NCI-H526 (cell line): ENCODE data around the gene BCL2L12.

ENCODE experiments used
- DNase-seq, 2 experiments: peaks; one replicate each; lab custom pipeline; 2025; lab: John Stamatoyannopoulos, UW

BCL2L12 gene

DNA sequence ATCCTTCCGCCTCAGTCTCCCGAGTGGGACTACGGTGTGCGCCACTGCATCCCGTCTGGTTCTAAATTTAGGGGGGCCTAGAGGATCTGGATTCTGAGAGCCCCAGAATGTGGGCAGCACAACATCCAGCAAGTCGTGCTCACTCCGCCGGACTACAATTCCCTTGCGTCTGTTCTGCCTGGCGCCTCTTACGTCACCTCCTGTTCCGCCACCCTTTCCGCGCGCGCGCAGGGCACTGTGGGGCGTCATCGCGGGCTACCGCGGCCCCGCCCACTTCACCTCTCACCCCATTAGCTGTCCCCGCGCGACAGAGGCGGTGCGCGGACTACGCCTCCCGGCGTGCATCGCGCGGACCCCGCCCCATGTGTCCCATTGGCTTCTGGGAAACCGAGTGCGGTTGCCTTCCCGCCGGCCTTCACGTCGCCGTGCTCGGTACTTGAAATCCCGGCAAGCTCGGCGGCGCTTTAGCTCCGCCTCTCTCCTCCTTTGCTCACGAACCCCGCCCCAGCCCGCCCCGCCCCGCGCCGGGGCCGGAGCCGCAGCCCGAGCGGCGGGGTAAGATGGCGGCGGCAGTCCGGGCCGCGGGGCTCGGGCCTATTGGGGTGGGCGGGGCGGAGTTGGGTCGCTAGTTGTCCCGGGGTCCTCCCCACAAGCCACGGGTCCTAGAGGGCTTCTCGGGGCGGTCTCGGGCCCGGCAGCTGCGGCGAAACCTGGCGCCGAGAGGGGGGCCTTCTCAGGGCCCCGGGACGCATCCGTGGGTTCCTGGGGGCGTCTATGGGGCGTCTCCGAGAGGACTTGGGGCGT, 23.8 kb upstream of the BCL2L12 start, which contains the start of gene SCAF1:
TSS of gene SCAF1 (plus strand) at position 522 of the 804 bp plus-strand sequence. CDS start 2,818 bp downstream, outside the sequence.
- peak; percentile 97 to 99 for DNase-seq

DNA sequence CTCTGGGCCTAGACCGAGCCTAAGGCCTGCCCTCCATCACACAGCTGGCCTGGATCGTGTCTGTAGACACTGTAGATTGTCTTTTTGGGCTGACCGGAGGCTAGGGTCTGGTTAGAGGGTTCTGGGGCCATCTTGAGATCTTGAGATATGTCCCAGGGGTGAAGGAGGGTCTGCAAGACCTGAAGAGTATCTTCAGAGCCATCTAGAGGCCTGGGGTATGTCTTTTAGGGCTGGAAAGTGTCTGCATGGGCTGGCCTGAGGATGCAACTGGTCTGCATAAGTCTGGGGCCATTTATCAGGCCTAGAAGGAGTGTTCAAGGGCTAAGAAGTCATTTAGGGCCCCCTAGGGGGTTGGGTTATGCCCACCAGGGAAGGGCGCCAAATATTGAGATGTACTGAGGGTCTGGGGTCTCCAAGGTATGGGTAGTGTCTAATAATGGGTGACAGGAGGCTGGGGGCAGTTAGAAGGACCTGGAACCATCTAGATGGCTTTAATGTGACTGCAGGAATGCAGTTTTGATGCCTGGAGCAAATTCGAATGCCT, 23.2 kb upstream of the BCL2L12 start:
- no peak for DNase-seq

DNA sequence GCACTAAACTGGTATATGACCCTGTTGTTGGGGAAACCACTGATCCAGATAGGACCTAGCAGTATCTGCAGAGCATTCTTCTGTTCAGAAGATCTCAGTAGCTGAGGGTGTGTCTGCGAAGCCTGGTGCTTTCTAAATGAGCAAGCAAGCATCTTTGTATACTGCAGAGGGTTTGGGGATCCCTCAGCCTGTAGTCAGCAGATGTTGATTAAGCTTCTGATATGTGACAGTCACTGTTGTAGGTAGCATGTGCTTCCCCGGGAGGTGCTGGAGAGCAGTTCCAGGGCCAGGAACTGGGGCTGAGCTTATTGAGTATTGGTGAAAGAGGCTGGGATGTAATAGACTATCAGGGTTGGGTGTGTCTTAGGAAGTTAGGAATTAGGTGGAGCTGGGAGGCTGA, 22.3 kb upstream of the BCL2L12 start:
- no peak for DNase-seq

DNA sequence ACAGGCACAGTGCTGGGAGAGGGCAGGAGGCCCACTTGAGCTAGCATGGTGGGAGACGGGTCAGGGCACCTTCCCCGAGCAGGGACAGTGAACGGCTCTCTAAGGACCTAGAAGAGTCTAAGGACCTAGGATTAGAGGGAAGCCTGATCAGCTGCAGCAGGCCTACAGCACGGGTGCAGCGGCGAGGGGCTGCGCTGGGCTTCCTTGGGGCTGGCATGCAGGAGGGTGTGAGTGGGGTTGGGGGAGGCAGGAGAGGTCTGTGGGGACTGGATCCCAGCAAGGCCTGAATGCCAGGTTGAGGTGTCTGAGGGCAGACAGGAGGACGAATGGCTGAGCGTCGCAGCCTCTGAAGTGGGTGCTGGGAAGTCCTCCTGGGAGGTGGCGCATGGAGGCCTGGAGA, 20.1 kb upstream of the BCL2L12 start:
- no peak for DNase-seq

DNA sequence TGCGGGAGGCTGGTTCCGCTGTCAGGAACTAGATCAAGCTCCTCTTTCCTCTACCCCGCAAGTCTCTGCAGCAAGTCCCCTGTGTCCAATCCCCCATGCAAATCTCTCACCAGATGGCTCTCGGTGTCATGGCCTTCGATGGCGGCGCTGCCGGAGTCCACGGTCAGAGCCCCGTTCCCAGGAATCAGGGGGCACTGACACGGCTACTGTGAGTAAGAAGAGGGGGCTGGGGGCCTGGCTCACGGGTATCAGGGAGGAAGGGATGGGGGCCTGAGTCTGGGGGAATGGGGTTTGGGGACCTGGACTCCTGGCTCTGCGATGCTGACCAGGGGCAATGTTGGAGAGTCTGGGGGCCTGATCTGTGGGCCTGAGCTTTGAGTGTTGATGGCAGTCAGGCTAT, 19.7 kb upstream of the BCL2L12 start:
- DNase-seq: no peak

DNA sequence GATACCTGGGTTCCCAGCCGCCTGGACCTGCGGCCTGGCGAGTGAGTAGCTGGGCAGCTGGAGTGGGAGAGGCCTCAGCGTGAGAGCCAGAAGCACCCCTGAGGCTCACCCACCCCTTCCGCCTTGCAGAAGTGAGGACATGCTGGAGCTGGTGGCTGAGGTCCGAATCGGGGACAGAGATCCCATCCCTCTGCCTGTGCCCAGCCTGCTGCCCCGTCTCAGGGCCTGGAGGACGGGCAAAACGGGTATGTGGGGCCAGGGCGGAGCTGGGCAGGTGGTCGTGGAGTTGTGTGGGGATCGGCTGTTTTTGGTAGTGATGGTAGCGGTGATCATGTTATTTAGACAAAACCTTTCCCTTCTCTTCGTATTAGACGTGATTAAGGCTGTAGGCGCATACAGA, 19.1 kb upstream of the BCL2L12 start:
- no peak for DNase-seq

DNA sequence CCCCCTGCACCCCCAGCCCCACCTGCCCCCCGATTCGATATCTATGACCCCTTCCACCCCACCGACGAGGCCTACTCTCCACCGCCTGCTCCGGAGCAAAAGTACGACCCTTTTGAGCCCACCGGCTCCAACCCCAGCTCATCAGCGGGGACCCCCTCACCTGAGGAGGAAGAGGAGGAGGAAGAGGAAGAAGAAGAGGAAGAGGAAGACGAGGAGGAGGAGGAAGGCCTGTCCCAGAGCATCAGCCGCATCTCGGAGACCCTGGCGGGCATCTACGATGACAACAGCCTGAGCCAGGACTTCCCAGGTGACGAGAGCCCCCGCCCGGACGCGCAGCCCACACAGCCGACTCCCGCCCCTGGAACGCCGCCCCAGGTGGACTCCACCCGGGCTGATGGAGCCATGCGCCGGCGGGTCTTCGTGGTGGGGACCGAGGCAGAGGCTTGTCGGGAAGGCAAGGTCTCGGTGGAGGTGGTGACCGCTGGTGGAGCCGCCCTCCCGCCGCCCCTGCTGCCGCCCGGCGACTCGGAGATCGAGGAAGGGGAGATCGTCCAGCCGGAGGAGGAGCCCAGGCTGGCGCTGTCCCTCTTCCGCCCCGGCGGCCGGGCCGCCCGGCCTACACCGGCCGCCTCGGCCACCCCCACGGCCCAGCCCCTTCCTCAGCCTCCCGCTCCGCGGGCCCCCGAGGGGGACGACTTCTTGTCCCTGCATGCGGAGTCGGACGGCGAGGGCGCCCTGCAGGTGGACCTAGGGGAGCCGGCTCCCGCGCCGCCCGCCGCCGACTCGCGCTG, 14.5 kb upstream of the BCL2L12 start:
- no peak for DNase-seq

DNA sequence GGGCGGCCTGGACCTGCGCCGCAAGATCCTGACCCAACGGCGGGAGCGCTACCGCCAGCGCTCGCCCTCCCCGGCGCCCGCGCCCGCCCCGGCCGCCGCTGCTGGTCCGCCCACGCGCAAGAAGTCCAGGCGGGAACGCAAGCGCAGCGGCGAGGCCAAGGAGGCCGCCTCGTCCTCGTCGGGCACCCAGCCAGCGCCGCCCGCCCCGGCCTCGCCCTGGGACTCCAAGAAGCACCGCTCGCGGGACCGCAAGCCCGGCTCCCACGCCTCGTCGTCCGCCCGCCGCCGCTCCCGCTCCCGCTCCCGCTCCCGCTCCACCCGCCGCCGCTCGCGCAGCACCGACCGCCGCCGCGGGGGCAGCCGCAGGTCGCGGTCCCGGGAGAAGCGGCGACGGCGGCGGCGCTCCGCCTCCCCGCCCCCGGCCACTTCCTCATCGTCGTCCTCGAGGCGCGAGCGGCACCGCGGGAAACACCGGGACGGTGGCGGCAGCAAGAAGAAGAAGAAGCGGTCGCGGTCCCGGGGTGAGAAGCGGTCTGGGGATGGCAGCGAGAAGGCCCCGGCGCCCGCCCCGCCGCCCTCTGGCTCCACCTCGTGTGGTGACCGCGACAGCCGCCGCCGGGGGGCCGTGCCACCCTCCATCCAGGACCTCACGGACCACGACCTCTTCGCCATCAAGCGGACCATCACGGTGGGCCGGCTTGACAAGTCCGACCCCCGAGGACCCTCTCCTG, 13.7 kb upstream of the BCL2L12 start:
- DNase-seq: no peak

DNA sequence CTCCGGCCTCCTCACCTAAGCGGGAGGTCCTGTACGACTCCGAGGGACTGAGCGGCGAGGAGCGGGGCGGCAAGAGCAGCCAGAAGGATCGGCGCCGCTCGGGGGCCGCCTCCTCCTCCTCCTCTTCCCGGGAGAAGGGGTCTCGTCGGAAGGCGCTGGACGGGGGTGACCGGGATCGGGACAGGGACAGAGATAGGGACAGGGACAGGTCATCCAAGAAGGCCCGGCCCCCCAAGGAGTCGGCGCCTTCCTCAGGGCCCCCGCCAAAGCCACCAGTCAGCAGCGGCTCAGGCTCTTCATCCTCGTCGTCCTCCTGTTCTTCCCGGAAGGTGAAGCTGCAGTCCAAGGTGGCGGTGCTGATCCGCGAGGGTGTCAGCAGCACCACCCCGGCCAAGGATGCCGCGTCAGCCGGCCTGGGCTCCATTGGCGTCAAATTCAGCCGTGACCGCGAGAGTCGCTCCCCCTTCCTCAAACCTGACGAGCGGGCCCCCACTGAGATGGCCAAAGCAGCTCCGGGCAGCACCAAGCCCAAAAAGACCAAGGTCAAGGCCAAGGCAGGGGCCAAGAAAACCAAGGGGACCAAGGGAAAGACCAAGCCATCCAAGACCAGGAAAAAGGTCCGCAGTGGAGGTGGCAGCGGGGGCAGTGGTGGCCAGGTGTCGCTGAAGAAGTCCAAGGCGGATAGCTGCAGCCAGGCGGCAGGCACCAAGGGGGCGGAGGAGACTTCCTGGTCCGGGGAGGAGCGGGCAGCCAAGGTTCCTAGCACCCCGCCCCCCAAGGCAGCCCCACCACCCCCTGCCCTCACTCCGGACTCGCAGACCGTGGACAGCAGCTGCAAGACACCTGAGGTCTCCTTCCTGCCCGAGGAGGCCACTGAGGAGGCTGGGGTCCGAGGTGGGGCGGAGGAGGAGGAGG, 12.9 kb upstream of the BCL2L12 start:
- DNase-seq: no peak

DNA sequence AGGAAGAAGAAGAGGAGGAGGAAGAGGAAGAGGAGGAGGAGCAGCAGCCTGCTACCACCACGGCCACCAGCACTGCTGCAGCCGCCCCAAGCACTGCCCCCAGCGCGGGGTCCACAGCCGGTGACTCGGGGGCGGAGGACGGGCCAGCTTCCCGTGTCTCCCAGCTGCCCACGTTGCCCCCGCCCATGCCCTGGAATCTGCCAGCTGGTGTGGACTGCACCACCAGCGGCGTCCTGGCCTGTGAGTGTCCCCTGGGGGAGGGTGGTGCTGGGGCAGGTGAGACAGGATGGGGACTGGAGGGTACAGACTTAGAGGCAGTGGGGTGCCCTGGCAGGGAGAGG, 12.3 kb upstream of the BCL2L12 start:
- no peak for DNase-seq

DNA sequence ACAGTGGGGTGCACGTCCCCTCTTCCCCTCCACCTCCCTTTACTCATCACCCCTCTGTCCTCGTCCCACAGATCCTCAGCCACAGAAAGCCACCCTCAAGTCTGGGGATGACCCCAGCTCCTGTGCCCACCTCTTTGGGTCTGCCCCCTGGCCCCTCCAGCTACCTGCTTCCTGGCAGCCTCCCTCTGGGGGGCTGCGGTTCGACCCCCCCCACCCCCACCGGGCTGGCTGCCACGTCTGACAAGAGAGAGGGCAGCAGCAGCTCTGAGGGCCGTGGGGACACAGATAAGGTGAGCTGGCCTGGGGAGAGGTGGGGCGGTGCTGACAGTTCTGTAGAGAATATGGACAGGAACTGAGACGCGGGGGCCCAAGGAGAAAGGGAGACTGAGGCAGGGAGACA, 11.2 kb upstream of the BCL2L12 start:
- no peak for DNase-seq

DNA sequence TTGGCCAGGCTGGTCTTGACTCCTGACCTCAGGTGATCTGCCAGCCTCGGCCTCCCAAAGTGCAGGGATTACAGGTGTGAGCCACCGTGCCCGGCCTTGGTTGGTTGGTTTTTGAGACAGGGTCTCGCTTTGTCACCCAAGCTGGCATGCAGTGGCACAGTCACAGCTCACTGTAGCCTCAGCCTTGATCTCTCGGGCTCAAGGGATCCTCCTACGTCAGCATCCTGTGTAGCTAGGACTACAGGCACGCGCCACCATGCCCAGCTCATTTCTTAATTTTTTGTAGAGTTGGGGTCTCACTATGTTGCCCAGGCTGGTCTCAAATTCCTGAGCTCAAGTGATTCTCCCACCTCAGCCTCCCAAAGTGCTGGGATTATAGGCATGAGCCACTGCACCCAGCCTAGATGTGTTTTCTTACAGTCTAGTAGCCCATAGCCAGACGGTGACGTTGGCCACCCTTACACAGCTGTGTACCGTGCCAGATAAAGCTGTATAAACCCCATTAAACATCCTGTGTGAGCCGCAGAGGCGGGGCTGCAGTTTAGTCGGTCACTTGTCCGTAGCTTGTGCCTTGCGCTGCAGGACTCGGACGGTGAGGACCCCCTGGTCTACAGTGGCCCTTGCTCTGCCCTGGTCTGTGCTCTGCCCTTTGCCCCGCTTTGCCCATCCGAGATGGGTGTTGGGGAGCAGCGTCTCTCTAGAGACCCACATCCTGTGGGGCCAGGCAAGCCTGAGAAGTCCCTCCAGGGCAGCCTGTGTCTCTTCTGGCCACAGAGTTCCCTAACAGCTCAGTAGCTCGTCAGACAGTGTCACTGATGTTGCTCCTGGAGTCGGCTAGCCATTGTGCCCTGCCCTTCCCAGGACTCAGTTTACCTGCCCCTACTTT, 9.9 kb upstream of the BCL2L12 start:
- no peak for DNase-seq

DNA sequence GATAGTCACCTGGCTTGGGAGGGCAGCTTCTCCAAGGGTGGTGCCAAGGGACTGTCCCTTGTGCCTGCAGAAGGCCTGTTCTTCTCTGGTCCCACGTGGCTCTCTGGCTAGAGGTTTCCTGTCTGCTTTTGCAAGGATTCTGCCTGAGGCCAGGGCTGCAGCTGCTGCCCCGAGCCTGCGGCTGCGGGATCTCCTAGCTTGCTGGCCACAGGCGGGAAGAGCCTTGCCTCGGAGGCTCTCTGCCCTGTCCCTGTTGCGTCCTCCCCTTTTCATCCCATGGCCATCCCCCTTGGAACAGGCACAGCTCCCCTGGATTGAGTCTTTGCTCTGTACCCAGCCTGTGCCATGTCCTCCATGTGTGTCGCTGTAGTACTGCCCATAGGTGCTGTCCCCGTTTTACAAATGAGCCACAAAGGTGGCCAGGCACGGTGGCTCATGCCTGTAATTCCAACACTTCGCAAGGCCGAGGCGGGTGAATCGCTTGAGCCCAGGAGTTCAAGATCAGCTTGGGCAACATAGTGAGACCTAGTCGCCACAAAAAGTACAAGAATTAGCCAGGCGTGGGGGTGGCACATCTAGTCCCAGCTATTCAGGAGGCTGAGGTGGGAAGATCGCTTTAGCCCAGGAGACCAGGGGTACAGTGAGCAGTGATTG, 9.2 kb upstream of the BCL2L12 start:
- no peak for DNase-seq

DNA sequence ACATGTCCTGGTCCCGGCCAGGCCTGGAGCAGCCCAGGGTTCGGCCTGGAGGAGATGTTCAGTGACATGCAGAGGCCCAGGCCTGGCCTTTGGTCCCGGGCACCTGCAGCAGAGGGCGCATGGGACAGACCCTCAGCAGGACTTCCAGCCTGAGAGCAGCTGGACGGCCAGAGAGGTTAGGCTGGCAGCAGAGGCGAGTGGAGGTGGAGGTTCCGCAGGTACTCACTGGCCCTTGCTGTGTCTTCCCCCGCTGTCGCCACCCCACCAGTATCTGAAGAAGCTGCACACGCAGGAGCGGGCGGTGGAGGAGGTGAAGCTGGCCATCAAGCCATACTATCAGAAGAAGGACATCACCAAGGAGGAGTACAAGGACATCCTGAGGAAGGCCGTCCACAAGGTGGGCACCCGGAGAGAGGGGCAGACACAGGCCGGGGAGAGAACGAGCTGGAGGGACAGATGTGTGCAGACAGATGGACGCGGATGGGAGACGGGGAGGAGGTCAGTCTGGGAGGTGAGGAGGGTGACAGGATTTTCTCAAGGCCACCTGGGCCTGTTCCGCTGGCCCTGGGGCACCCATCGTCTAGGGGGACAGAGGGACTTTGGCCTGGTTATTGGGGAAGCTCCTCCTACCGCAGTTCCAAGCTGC, 8.1 kb upstream of the BCL2L12 start:
- no peak for DNase-seq

DNA sequence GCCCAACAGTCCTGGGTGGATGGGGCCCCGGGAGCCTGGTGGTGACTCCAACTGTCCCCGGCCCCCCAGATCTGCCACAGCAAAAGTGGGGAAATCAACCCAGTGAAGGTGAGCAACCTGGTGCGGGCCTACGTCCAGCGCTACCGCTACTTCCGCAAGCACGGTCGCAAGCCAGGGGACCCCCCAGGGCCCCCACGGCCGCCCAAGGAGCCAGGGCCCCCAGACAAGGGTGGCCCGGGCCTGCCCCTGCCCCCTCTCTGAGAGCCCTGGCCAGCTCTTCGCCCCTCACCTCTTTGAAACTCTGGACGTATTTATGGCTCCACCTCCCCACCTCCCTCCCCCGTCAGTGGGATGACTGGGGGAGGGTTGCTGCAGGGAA, 7.6 kb upstream of the BCL2L12 start:
- DNase-seq: no peak

DNA sequence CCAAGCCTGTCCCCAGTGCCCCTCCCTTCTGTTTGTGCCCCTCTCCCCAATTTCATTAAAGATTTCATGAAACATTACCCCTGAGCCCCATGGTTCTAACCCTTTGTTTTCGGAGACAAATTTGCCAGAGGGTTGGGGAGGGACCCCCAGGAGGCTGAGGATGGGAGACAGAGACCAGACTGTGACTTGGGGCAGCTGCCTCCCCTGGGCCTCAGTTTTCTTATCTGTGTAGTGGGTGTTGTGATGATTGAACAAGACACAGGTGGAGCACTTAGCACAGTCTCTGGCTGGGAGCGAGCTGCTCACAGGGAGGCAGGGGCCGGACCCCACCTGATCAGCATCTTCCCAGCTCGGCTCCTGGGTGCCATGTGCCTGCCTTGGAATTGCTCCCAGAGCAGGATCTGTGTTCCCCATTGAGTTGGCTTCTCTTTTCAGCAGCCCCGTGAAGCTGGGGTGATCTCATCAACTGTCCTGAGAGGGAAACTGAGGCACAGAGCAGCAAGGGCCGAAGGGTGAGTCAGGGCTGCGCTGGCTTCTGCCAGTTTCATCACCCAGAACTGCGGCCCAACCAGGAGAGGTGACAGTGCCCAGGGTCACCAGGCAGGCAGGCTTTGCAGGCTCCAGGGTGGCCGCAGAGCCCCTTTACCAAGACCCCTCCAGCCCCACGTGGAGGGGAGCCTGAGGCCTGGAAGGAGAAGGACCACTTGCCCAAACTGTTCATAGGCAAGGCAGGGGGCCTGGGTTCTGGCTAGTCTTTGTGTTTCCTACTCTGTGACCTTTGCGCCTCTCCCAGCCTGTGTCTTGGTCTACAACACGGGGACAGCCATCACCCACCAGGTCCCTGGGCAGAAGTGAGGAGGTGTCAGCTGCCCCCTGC, 6.9 kb upstream of the BCL2L12 start:
- no peak for DNase-seq

DNA sequence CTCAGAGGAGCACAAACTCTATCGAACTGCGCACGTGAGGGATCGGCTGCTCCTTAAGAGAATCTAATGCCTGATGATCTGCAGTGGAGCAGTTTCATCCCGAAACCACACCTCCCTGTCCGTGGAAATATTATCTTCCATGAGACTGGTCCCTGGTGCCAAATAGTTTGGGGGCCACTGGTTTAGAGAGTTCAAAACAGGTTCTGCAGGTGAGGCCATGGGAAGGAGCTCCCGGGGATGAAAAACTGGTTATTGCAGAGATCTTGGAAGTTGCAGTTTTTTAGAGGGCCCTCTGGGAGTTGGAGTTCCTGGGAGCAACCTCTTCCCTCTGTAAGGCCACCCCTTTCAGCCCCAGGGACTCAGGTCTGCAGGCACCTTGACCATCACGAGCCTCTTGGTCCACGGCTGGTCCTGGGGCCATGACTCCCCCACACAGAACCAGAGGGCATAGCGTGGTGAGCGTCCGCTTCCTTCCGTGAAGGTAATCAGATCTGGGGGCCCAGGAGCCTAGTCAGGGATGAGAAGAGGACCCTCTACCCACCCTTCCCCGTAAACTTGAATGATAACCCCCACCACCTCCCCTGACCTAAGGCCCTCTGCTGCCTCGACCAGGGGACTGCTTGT, 5.3 kb upstream of the BCL2L12 start:
- no peak for DNase-seq

DNA sequence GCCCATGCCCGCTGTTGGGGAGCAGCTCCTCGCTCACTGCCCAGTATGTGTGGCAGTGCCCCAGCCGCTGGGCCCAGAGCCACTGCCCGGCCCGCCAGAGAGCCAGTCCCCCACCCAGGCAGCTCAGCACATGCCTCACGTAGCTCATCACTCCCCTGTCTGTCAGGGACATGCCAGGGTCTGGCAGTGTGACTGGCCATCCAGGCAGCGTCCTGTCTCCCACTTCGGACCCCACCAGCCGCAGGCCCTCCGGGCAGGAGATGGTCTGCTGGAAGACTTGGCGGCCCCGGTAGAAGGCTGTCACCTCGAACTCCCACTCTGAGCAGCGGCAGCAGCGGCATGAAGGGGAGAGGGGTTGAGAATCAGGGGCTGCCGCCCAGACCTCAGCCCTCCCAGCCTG, 3.7 kb upstream of the BCL2L12 start:
- DNase-seq: no peak
